Lung (tissue), 12 donors: ENCODE data around the gene BLOC1S1. TPM values are rescaled to one million over a fixed set of nuclear protein-coding genes. Genes with fewer than 3 reads are reported as not detected.

ENCODE experiments used
- ATAC-seq: fragments of 200-7000 bp; cut with Tn5 transposase; one replicate; pipeline ENCODE4 v1.9.1; 2020; ENCODE audit warnings: moderate number of reproducible peaks; ENCODE audit not compliant: insufficient read depth, low FRiP score
- DNase-seq, 3 donors: peaks; one replicate each; pipeline ENCODE4 v3.0.0-alpha.2; 2013 to 2017
- H3K27ac ChIP-seq, 2 donors: one replicate each; pipeline ENCODE4 v1.5.1; 2013; ENCODE audit warnings: mild to moderate bottlenecking in 2 of 2, moderate library complexity in 2 of 2, control low read depth in 1 of 2, inconsistent platforms in 1 of 2, low read depth in 1 of 2, low read length in 1 of 2
- H3K27me3 ChIP-seq, 3 donors: one replicate each; pipeline ENCODE4 v1.5.1; 2013; ENCODE audit warnings: low read length in 2 of 3; ENCODE audit not compliant: control insufficient read depth in 3 of 3, insufficient read depth in 3 of 3
- H3K36me3 ChIP-seq, 4 donors: one replicate each; pipeline ENCODE4 v1.5.1; 2013; ENCODE audit warnings: low read length in 4 of 4, mild to moderate bottlenecking in 1 of 4, moderate library complexity in 1 of 4; ENCODE audit not compliant: control insufficient read depth in 4 of 4, insufficient read depth in 4 of 4
- H3K4me1 ChIP-seq, 5 donors: one replicate each; pipeline ENCODE4 v1.5.1; 2013; ENCODE audit warnings: low read length in 5 of 5, mild to moderate bottlenecking in 2 of 5, moderate library complexity in 1 of 5; ENCODE audit not compliant: control insufficient read depth in 5 of 5, insufficient read depth in 5 of 5
- H3K4me3 ChIP-seq: one replicate; pipeline ENCODE4 v1.5.1; 2013; ENCODE audit warnings: mild to moderate bottlenecking, control low read depth, moderate library complexity
- H3K9ac ChIP-seq, 2 donors: one replicate each; pipeline ENCODE4 v1.5.1; 2013; ENCODE audit warnings: low read length in 2 of 2, control low read depth in 1 of 2; ENCODE audit not compliant: insufficient read depth in 1 of 2
- H3K9me3 ChIP-seq, 4 donors: one replicate each; pipeline ENCODE4 v1.5.1; 2013; ENCODE audit warnings: low read length in 3 of 4, mild to moderate bottlenecking in 1 of 4, moderate library complexity in 1 of 4; ENCODE audit not compliant: control insufficient read depth in 4 of 4, insufficient read depth in 3 of 4
- CTCF ChIP-seq: IDR thresholded peaks from 2 replicates; pipeline ENCODE4 v1.5.1; 2012; ENCODE audit warnings: mild to moderate bottlenecking; ENCODE audit errors: control extremely low read depth, extremely low read depth
- WGBS, 2 donors: extraction: QIAGEN DNeasy Blood & Tissue Kit; methylation state at CpG; one replicate each; pipeline ENCODE4 v1.1.7; 2013; 5-methylcytosine and 5-hydroxymethylcytosine counted together
- polyA plus RNA-seq, 2 donors: library from polyadenylated mRNA; stranded (reverse); fragments of 200-250 nt; gene quantifications; one replicate each; pipeline ENCODE4 v1.2.1, GENCODE V29; 2013
- total RNA-seq, 2 donors: library from RNA; depleted of rRNA in 1 of 2; stranded (reverse); fragments of >200 nt in 1 of 2; gene quantifications; one replicate each; pipeline ENCODE4 v1.2.1, GENCODE V29; 2014 to 2021
- donor health status: control.
- donor health status: control.
- donor health status: Bipolar disorder and iron deficiency.
- donor health status: healthy.
- donor health status: DM: yes; HTN: yes; CAD: no.

BLOC1S1 gene
- total and polyA plus RNA-seq, 4 donors = 53.9 to 374 (median 242) TPM

GRCh38 chr12:55692631-55693322 is 23.1 kb upstream of the BLOC1S1 start:
- peaks cover 0 to 5% (median under 1%) of the 10 kb centered on the region in 4 donors for H3K36me3 ChIP-seq

GRCh38 chr12:55693323-55694187 is 22.3 kb upstream of the BLOC1S1 start:
- H3K9me3 ChIP-seq = no peaks in the 10 kb centered on the region
- H3K4me3 ChIP-seq = no peak overlapping the region
- DNase-seq (no peak), ATAC-seq (no peak)
- WGBS, 2 donors = 91 to 96% methylated on average over 7 of the region's 7 CpGs
- H3K36me3 ChIP-seq = peaks cover 0 to 4% (median under 1%) of the 10 kb centered on the region in 4 donors
- no peak overlapping the region for H3K9ac ChIP-seq
- no peak for TF ChIP-seq CTCF
- no peaks in the 10 kb centered on the region for H3K27me3 ChIP-seq
- H3K4me1 ChIP-seq = no peaks in the 10 kb centered on the region
- no peak overlapping the region for H3K27ac ChIP-seq

More at GRCh38 chr12:55692631-55693322, 23.1 kb upstream of the BLOC1S1 start:
- 95% methylated on average over 12 of the region's 12 CpGs for WGBS, 2 donors
- no peak for TF ChIP-seq CTCF
- no peaks in the 10 kb centered on the region for H3K27me3 ChIP-seq
- ATAC-seq (no peak), DNase-seq (no peak)
- no peak overlapping the region for H3K9ac ChIP-seq
- no peak overlapping the region for H3K4me3 ChIP-seq
- no peak overlapping the region for H3K27ac ChIP-seq
- no peaks in the 10 kb centered on the region for H3K9me3 ChIP-seq
- no peaks in the 10 kb centered on the region for H3K4me1 ChIP-seq

- Histone ChIP-seq H3K9me3 (no peaks in the 10 kb centered on the region), H3K27me3 (no peaks in the 10 kb centered on the region), H3K9ac (no peak overlapping the region), H3K4me1 (no peaks in the 10 kb centered on the region), H3K36me3 (peaks cover 0 to 1% (median 0%) of the 10 kb centered on the region in 4 donors), H3K4me3 (no peak overlapping the region), H3K27ac (no peak overlapping the region)
- WGBS, 2 donors = 94 to 95% methylated on average over 7 of the region's 7 CpGs
- no peak for DNase-seq
- no peak for ATAC-seq
- TF ChIP-seq CTCF = no peak
These were observed 21.7 kb upstream of the BLOC1S1 start for GRCh38 chr12:55694188-55694515.
